WTC11 (cell line): Measurements from ENCODE around the gene RHOT1.

Experiments used
- ETV6 ChIP-seq: sonication (generic); formaldehyde crosslinking; IDR thresholded peaks from 2 replicates; pipeline ENCODE4 v1.8.1; 2022; ENCODE audit warnings: mild to moderate bottlenecking, missing genetic modification reagents
- ZNF232 ChIP-seq: sonication (generic); formaldehyde crosslinking; IDR thresholded peaks from 2 replicates; pipeline ENCODE4 v1.8.0; 2022; ENCODE audit warnings: mild to moderate bottlenecking, missing genetic modification reagents
- TF ChIP-seq, protein P1 (sequence below): sonication (generic); formaldehyde crosslinking; IDR thresholded peaks from 2 replicates; pipeline ENCODE4 v1.8.1; 2022; ENCODE audit warnings: mild to moderate bottlenecking, missing genetic modification reagents, moderate library complexity, borderline replicate concordance

GRCh38 chr17:32261417-32261736 lies 119.1 kb downstream of the RHOT1 start:
- TF ChIP-seq ETV6, result no peak
- TF ChIP-seq ZNF232 (CRISPR knock-in tag), result no peak
- TF ChIP-seq, protein P1, sequence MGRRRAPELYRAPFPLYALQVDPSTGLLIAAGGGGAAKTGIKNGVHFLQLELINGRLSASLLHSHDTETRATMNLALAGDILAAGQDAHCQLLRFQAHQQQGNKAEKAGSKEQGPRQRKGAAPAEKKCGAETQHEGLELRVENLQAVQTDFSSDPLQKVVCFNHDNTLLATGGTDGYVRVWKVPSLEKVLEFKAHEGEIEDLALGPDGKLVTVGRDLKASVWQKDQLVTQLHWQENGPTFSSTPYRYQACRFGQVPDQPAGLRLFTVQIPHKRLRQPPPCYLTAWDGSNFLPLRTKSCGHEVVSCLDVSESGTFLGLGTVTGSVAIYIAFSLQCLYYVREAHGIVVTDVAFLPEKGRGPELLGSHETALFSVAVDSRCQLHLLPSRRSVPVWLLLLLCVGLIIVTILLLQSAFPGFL (CRISPR knock-in tag), result no peak
